K562 (cell line): ENCODE results near the gene ICAM3. TPM values are rescaled to one million over a fixed set of nuclear protein-coding genes. Genes with fewer than 3 reads are reported as not detected.

Experiments
- CREB1 ChIP-seq, 2 experiments: sonication (generic) in 1 of 2; formaldehyde crosslinking in 1 of 2; IDR thresholded peaks; 2 replicates each; pipeline versions ENCODE4 v1.6.1 to v1.8.0; 2012 to 2022; ENCODE audit warnings: inconsistent platforms in 1 of 2, mild to moderate bottlenecking in 1 of 2, missing genetic modification reagents in 1 of 2, moderate library complexity in 1 of 2
- EP400 ChIP-seq: fragments of 450-650 bp; IDR thresholded peaks from 2 replicates; pipeline ENCODE4 v1.6.1; 2017; ENCODE audit warnings: antibody characterized with exemption, mild to moderate bottlenecking, moderate library complexity
- FOXO4 ChIP-seq: fragments of 450-650 bp; formaldehyde crosslinking; IDR thresholded peaks from 2 replicates; pipeline ENCODE4 v1.4.0; 2020; ENCODE audit warnings: mild to moderate bottlenecking, moderate library complexity
- FUS ChIP-seq: fragments of 200-400 bp; formaldehyde crosslinking; optimal IDR thresholded peaks from 2 replicates; pipeline ENCODE3; 2017; ENCODE audit warnings: low read depth, low read length
- GATAD2A ChIP-seq: fragments of 450-650 bp; IDR thresholded peaks from 2 replicates; pipeline ENCODE4 v1.6.1; 2017
- HLTF ChIP-seq: fragments of 450-650 bp; IDR thresholded peaks from 2 replicates; pipeline ENCODE4 v1.6.1; 2016
- MAZ ChIP-seq, 2 experiments: fragments of 450-650 bp in 1 of 2; sonication (generic) in 1 of 2; formaldehyde crosslinking; IDR thresholded peaks in 1 of 2; conservative IDR thresholded peaks in 1 of 2; 2 replicates each; pipeline versions ENCODE4 v1.4.0 to v1.5.0; 2020; ENCODE audit warnings: mild to moderate bottlenecking in 1 of 2, missing genetic modification reagents in 1 of 2
- NRF1 ChIP-seq, 2 experiments: fragments of 450-650 bp; IDR thresholded peaks in 1 of 2; conservative IDR thresholded peaks in 1 of 2; 2 replicates each; pipeline ENCODE4 v1.6.1; 2014; ENCODE audit warnings: mild to moderate bottlenecking in 2 of 2
- POLR2A ChIP-seq: fragments of 450-650 bp; conservative IDR thresholded peaks from 2 replicates; pipeline ENCODE4 v1.6.1; 2016
- POLR2AphosphoS5 ChIP-seq: IDR thresholded peaks from 2 replicates; pipeline ENCODE4 v1.6.1; 2011; ENCODE audit warnings: mild to moderate bottlenecking, low read depth, low read length, moderate library complexity; ENCODE audit not compliant: control insufficient read depth, insufficient read depth
- RNF219 ChIP-seq: fragments of 250-450 bp; sonication (Bioruptor Pico); IDR thresholded peaks from 2 replicates; pipeline ENCODE4 v1.5.0; 2022; ENCODE audit warnings: mild to moderate bottlenecking
- ZBTB40 ChIP-seq, 2 experiments: fragments of 450-650 bp in 1 of 2; sonication (generic) in 1 of 2; formaldehyde crosslinking in 1 of 2; IDR thresholded peaks; 2 replicates each; pipeline versions ENCODE4 v1.7.1 to v1.9.0; 2016 to 2022; ENCODE audit warnings: inconsistent platforms in 1 of 2, mild to moderate bottlenecking in 1 of 2, missing genetic modification reagents in 1 of 2
- ZFX ChIP-seq: sonication (generic); formaldehyde crosslinking; IDR thresholded peaks from 2 replicates; pipeline ENCODE4 v1.8.0; 2022; ENCODE audit warnings: mild to moderate bottlenecking, missing genetic modification reagents, moderate library complexity
- ZSCAN29 ChIP-seq: fragments of 450-650 bp; IDR thresholded peaks from 2 replicates; pipeline ENCODE4 v1.6.1; 2017
- polyA plus RNA-seq, 8 experiments: library from polyadenylated mRNA; depleted of rRNA in 4 of 8; stranded (reverse) in 5 of 8; unstranded in 3 of 8; fragments of >200 nt; fragmentation: Nextera tagmentation in 2 of 8; fragmentation: Illumina TruSeq in 1 of 8; extraction: Ambion mirVana in 2 of 8; extraction: Trizol in 1 of 8; gene quantifications; 2 replicates each; pipeline versions ENCODE4 v1.2.1 to v1.2.3, GENCODE V29; 2011 to 2014; ENCODE audit warnings: inconsistent platforms in 1 of 8, missing spikeins in 1 of 8
- total RNA-seq, 7 experiments: library from RNA; depleted of rRNA in 6 of 7; stranded (reverse); fragments of >200 nt in 6 of 7; fragmentation: Illumina TruSeq in 2 of 7; extraction: Trizol in 2 of 7; gene quantifications; 2 replicates each; pipeline versions ENCODE4 v1.2.1 to v1.2.3, GENCODE V29; 2011 to 2021; ENCODE audit warnings: low replicate concordance in 1 of 7

Gene ICAM3
- total and polyA plus RNA-seq, 9 of the 15 experiments (the other 6 are each of a cell fraction or from before 2014, with no cell fraction given): 6.5 to 39.5 (median 24.2) TPM

GRCh38 chr19:10334588-10335351, 4.7 kb downstream of the ICAM3 start (continued):
- TF ChIP-seq ZBTB40 (IDR thresholded peaks at IDR 0.05) (peak; percentile 60), ZBTB40 (CRISPR knock-in tag; IDR thresholded peaks at IDR 0.05) (no peak), RNF219 (CRISPR knock-in tag) (no peak), NRF1 (conservative IDR thresholded peaks at IDR 0.05 in 1 of 2, IDR thresholded peaks at IDR 0.05 in 1 of 2) (peak; percentile 69 to 77), CREB1 (IDR thresholded peaks at IDR 0.05) (no peak), CREB1 (CRISPR knock-in tag; IDR thresholded peaks at IDR 0.05) (peak; percentile 50; the same call in 1 of the 2 replicates), FUS (no peak), ZSCAN29 (0 out of 2 replicates have a peak, but pooled peaks have one; percentile 0), ZFX (CRISPR knock-in tag) (peak; percentile 83), MAZ (CRISPR knock-in tag; conservative IDR thresholded peaks at IDR 0.05 in 1 of 2, IDR thresholded peaks at IDR 0.05 in 1 of 2) (peak; percentile 37 to 71; a peak in 3 of 4 replicates), POLR2AphosphoS5 (0 out of 2 replicates have a peak, but pooled peaks have one; percentile 11), HLTF (0 out of 2 replicates have a peak, but pooled peaks have one; percentile 13), GATAD2A (peak; percentile 45; the same call in 1 of the 2 replicates), FOXO4 (no peak), EP400 (peak; percentile 75), POLR2A (peak; percentile 76)
